GM23338 (cell line): ENCODE results near the gene MAP1S. TPM values are rescaled to one million over a fixed set of nuclear protein-coding genes. Genes with fewer than 3 reads are reported as not detected.
A peak's percentile ranks its signal among the peaks of the same experiment; 100 is the strongest.

Source experiments
- ATAC-seq: fragments of 200-7000 bp; cut with Tn5 transposase; 3 replicates; pipeline ENCODE4 v1.9.1; 2020
- DNase-seq: peaks from one replicate; pipeline ENCODE4 v3.0.0-alpha.2; 2015; ENCODE audit warnings: low spot score
- H2AFZ ChIP-seq: fragments of 200-600 bp; sonication (generic); 2 replicates; pipeline ENCODE4 v1.8.0; 2016; ENCODE audit warnings: antibody characterized with exemption, mild to moderate bottlenecking, moderate library complexity
- H3F3A ChIP-seq: fragments of 200-600 bp; sonication (generic); replicated peaks from 2 replicates; pipeline ENCODE4 v1.8.0; 2017; ENCODE audit warnings: antibody characterized with exemption, mixed run types, low read depth
- H3K27ac ChIP-seq: fragments of 200-600 bp; sonication (generic); 2 replicates; pipeline ENCODE4 v1.6.1; 2016; ENCODE audit warnings: low read depth
- H3K27me3 ChIP-seq: fragments of 200-600 bp; sonication (generic); 2 replicates; pipeline ENCODE4 v1.8.0; 2016; ENCODE audit warnings: mild to moderate bottlenecking, mixed run types, moderate library complexity; ENCODE audit not compliant: insufficient read depth
- H3K36me3 ChIP-seq: fragments of 200-600 bp; sonication (generic); 2 replicates; pipeline ENCODE4 v1.8.0; 2016; ENCODE audit warnings: mild to moderate bottlenecking; ENCODE audit not compliant: insufficient read depth
- H3K4me1 ChIP-seq: fragments of 200-600 bp; sonication (generic); 2 replicates; pipeline ENCODE4 v1.8.0; 2016; ENCODE audit warnings: mild to moderate bottlenecking, moderate library complexity; ENCODE audit not compliant: insufficient read depth
- H3K4me2 ChIP-seq: fragments of 200-600 bp; sonication (generic); 2 replicates; pipeline ENCODE4 v1.7.1; 2017; ENCODE audit warnings: mixed run types
- H3K4me3 ChIP-seq: fragments of 200-600 bp; sonication (generic); 2 replicates; pipeline ENCODE4 v1.6.1; 2016; ENCODE audit warnings: mixed run types
- H3K79me2 ChIP-seq: fragments of 200-600 bp; sonication (generic); replicated peaks from 2 replicates; pipeline ENCODE4 v1.8.0; 2017; ENCODE audit warnings: mild to moderate bottlenecking; ENCODE audit not compliant: insufficient read depth
- H3K9me2 ChIP-seq: fragments of 200-600 bp; sonication (generic); 2 replicates; pipeline ENCODE4 v1.8.0; 2017; ENCODE audit not compliant: insufficient read depth
- H4K20me1 ChIP-seq: fragments of 200-600 bp; sonication (generic); replicated peaks from 2 replicates; pipeline ENCODE4 v1.8.0; 2017; ENCODE audit warnings: mild to moderate bottlenecking; ENCODE audit not compliant: insufficient read depth
- H3K27ac Mint-ChIP-seq: 2 replicates; pipeline ENCODE4 v1.8.0; 2020; ENCODE audit warnings: inconsistent platforms, mild to moderate bottlenecking, moderate library complexity, mixed read lengths
- H3K27me3 Mint-ChIP-seq: 3 replicates; pipeline ENCODE4 v1.8.0; 2022; ENCODE audit warnings: low read depth, mild to moderate bottlenecking, moderate library complexity, mixed read lengths, inconsistent platforms; ENCODE audit not compliant: insufficient read depth, poor library complexity
- H3K36me3 Mint-ChIP-seq: 3 replicates; pipeline ENCODE4 v1.8.0; 2021; ENCODE audit warnings: low read depth, mild to moderate bottlenecking, inconsistent platforms, moderate library complexity, mixed read lengths
- H3K4me1 Mint-ChIP-seq: 3 replicates; pipeline ENCODE4 v1.8.0; 2020; ENCODE audit warnings: mild to moderate bottlenecking, inconsistent platforms, mixed read lengths
- H3K4me3 Mint-ChIP-seq: 3 replicates; pipeline ENCODE4 v1.8.0; 2021; ENCODE audit warnings: moderate library complexity, mild to moderate bottlenecking, inconsistent platforms, mixed read lengths
- H3K9me3 Mint-ChIP-seq: 3 replicates; pipeline ENCODE4 v1.8.0; 2020; ENCODE audit warnings: moderate library complexity, mild to moderate bottlenecking, inconsistent platforms, mixed read lengths
- CREB1 ChIP-seq: fragments of 250-450 bp; sonication (Bioruptor Pico); IDR thresholded peaks from 2 replicates; pipeline ENCODE4 v1.5.0; 2020; ENCODE audit warnings: low read depth, mild to moderate bottlenecking, moderate library complexity
- EZH2 ChIP-seq: fragments of 200-600 bp; sonication (generic); IDR thresholded peaks from one replicate; pipeline ENCODE4 v1.8.0; 2017; ENCODE audit warnings: antibody characterized with exemption, mild to moderate bottlenecking, low read depth; ENCODE audit not compliant: unreplicated experiment
- NANOG ChIP-seq: IDR thresholded peaks from 2 replicates; pipeline ENCODE4 v1.6.1; 2016; ENCODE audit warnings: antibody characterized with exemption, borderline replicate concordance
- POLR2AphosphoS5 ChIP-seq: IDR thresholded peaks from 2 replicates; pipeline ENCODE4 v1.6.1; 2016; ENCODE audit warnings: antibody characterized with exemption, low read depth
- STAT1 ChIP-seq: IDR thresholded peaks from one replicate; pipeline ENCODE4 v1.6.1; 2016; ENCODE audit warnings: antibody characterized with exemption; ENCODE audit not compliant: unreplicated experiment
- ZNF114 ChIP-seq: fragments of 250-450 bp; sonication (Bioruptor Pico); IDR thresholded peaks from 2 replicates; pipeline ENCODE4 v1.5.0; 2020; ENCODE audit warnings: mild to moderate bottlenecking, moderate library complexity
- ZNF462 ChIP-seq: fragments of 250-450 bp; sonication (Bioruptor Pico); IDR thresholded peaks from 2 replicates; pipeline ENCODE4 v1.5.0; 2020; ENCODE audit warnings: mild to moderate bottlenecking, moderate library complexity
- polyA plus RNA-seq: library from polyadenylated mRNA; unstranded; fragments of >200 nt; fragmentation: Nextera tagmentation; extraction: Ambion mirVana; gene quantifications from 2 replicates; pipeline ENCODE4 v1.2.1, GENCODE V29; 2016
- total RNA-seq: library from RNA; depleted of rRNA; stranded (reverse); fragments of >200 nt; shearing (Covaris generic); gene quantifications from 2 replicates; pipeline ENCODE4 v1.2.3, GENCODE V29; 2014
- TF ChIP-seq, protein P1 (sequence below), 2 experiments: fragments of 200-600 bp in 1 of 2; sonication (generic) in 1 of 2; conservative IDR thresholded peaks; 2 replicates each; pipeline versions ENCODE4 v1.5.1 to v1.6.1; 2016 to 2017; ENCODE audit warnings: antibody characterized with exemption in 2 of 2, low read depth in 2 of 2, mild to moderate bottlenecking in 2 of 2, moderate library complexity in 1 of 2

MAP1S gene
- total and polyA plus RNA-seq, 2 experiments from 2014 or later, result 102 to 104 TPM

GRCh38 chr19:17703824-17704463 lies 15.3 kb upstream of the MAP1S start:
- H3K4me1 ChIP-seq, result peaks cover 6% of the 10 kb centered on the region
- no peaks in the 10 kb centered on the region for H3K36me3 ChIP-seq
- no peaks in the 10 kb centered on the region for H3K9me2 ChIP-seq
- no peak overlapping the region for H3K27ac ChIP-seq
- H3K4me1 Mint-ChIP-seq, result no peaks in the 10 kb centered on the region
- H3K4me3 ChIP-seq, result no peak overlapping the region
- no peak overlapping the region for H3K27ac Mint-ChIP-seq
- H4K20me1 ChIP-seq, result no peaks in the 10 kb centered on the region
- H3K79me2 ChIP-seq, result no peaks in the 10 kb centered on the region
- DNase-seq (peak; percentile 92), ATAC-seq (peak; percentile 85)
- H3K36me3 Mint-ChIP-seq, result no peaks in the 10 kb centered on the region; the same call in 2 of the 3 replicates
- no peak overlapping the region for H3K4me3 Mint-ChIP-seq
- H3K4me2 ChIP-seq, result no peak overlapping the region
- H3F3A ChIP-seq, result 0 out of 2 replicates have a peak, but pooled peaks cover 6% of the 10 kb centered on the region
- H3K27me3 ChIP-seq, result no peaks in the 10 kb centered on the region
- H2AFZ ChIP-seq, result no peak overlapping the region
- no peak for TF ChIP-seq STAT1
- TF ChIP-seq, protein P1, sequence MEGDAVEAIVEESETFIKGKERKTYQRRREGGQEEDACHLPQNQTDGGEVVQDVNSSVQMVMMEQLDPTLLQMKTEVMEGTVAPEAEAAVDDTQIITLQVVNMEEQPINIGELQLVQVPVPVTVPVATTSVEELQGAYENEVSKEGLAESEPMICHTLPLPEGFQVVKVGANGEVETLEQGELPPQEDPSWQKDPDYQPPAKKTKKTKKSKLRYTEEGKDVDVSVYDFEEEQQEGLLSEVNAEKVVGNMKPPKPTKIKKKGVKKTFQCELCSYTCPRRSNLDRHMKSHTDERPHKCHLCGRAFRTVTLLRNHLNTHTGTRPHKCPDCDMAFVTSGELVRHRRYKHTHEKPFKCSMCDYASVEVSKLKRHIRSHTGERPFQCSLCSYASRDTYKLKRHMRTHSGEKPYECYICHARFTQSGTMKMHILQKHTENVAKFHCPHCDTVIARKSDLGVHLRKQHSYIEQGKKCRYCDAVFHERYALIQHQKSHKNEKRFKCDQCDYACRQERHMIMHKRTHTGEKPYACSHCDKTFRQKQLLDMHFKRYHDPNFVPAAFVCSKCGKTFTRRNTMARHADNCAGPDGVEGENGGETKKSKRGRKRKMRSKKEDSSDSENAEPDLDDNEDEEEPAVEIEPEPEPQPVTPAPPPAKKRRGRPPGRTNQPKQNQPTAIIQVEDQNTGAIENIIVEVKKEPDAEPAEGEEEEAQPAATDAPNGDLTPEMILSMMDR (conservative IDR thresholded peaks at IDR 0.05; ENCODE audit: low read depth in 2 of 2), result peak; percentile 85 to 96
- no peaks in the 10 kb centered on the region; the same call in 2 of the 3 replicates for H3K9me3 Mint-ChIP-seq
- H3K27me3 Mint-ChIP-seq, result peaks cover 8% of the 10 kb centered on the region

- H3K4me2 ChIP-seq, result peak overlapping the region; percentile 73
- Mint-ChIP-seq H3K4me1 (no peaks in the 10 kb centered on the region), H3K27ac (no peak overlapping the region), H3K27me3 (peaks cover 6% of the 10 kb centered on the region), H3K4me3 (no peak overlapping the region; the same call in 2 of the 3 replicates), H3K9me3 (no peaks in the 10 kb centered on the region; the same call in 2 of the 3 replicates), H3K36me3 (no peaks in the 10 kb centered on the region; the same call in 2 of the 3 replicates)
- no peaks in the 10 kb centered on the region for H4K20me1 ChIP-seq
- no peaks in the 10 kb centered on the region for H3K36me3 ChIP-seq
- no peaks in the 10 kb centered on the region for H3K27me3 ChIP-seq
- peak; percentile 93 for ATAC-seq
- H2AFZ ChIP-seq, result peak overlapping the region; percentile 98
- no peaks in the 10 kb centered on the region for H3K9me2 ChIP-seq
- no peak for TF ChIP-seq NANOG
- TF ChIP-seq CREB1 (CRISPR knock-in tag), result peak; percentile 50; the same call in 1 of the 2 replicates
- no peak for TF ChIP-seq STAT1
- TF ChIP-seq POLR2AphosphoS5, result peak; percentile 79
- H3F3A ChIP-seq, result 0 out of 2 replicates have a peak, but pooled peaks cover 6% of the 10 kb centered on the region
- DNase-seq, result peak; percentile 98
- peaks cover 6% of the 10 kb centered on the region for H3K4me1 ChIP-seq
- peak overlapping the region; percentile 53 for H3K27ac ChIP-seq
- peak overlapping the region; percentile 52 for H3K4me3 ChIP-seq
- no peaks in the 10 kb centered on the region for H3K79me2 ChIP-seq
Measured at GRCh38 chr19:17706750-17707181, 12.5 kb upstream of the MAP1S start.

DNA sequence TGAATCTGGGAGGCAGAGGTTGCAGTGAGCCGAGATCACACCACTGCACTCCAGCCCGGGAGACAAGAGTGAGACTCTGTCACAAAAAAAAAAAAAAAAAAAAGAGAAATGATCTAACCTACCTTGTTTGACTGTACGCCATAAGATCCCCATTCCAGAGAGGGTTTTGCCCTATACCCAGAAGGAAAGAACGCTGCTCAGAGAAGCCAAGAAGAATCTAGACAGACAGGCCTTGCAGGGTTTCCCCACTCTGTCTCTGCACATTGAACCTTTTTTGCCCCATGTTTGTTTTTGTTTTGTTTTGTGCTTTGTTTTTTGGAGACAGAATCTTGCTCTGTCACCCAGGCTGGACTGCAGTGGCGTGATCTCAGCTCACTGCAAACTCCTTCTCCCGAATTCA lies 7.4 kb upstream of the MAP1S start:
- no peaks in the 10 kb centered on the region for H4K20me1 ChIP-seq
- Mint-ChIP-seq H3K4me3 (no peak overlapping the region), H3K9me3 (no peaks in the 10 kb centered on the region; the same call in 2 of the 3 replicates), H3K27ac (no peak overlapping the region), H3K27me3 (peaks cover 6% of the 10 kb centered on the region), H3K36me3 (no peaks in the 10 kb centered on the region), H3K4me1 (no peaks in the 10 kb centered on the region)
- H3K79me2 ChIP-seq, result no peaks in the 10 kb centered on the region
- H3K27ac ChIP-seq, result no peak overlapping the region
- H3K36me3 ChIP-seq, result no peaks in the 10 kb centered on the region
- H3K4me1 ChIP-seq, result no peaks in the 10 kb centered on the region
- no peaks in the 10 kb centered on the region for H3K9me2 ChIP-seq
- ATAC-seq (no peak), DNase-seq (no peak)
- H3F3A ChIP-seq, result 0 out of 2 replicates have a peak, but pooled peaks cover 6% of the 10 kb centered on the region
- H3K4me3 ChIP-seq, result no peak overlapping the region
- no peak overlapping the region for H3K4me2 ChIP-seq
- no peaks in the 10 kb centered on the region for H3K27me3 ChIP-seq
- no peak overlapping the region for H2AFZ ChIP-seq
- TF ChIP-seq STAT1 (no peak), ZNF462 (CRISPR knock-in tag) (no peak), EZH2 (no peak), NANOG (no peak), ZNF114 (CRISPR knock-in tag) (no peak)
